ENCODE measurements around the gene POLR2M. TPM values are rescaled to one million over a fixed set of nuclear protein-coding genes. Genes with fewer than 3 reads are reported as not detected.

Gene POLR2M
- total and polyA plus RNA-seq, 2 donors (not counting 3 experiments of a cell fraction or from before 2014, with no cell fraction given): 38.4 to 42.5 TPM

DNA sequence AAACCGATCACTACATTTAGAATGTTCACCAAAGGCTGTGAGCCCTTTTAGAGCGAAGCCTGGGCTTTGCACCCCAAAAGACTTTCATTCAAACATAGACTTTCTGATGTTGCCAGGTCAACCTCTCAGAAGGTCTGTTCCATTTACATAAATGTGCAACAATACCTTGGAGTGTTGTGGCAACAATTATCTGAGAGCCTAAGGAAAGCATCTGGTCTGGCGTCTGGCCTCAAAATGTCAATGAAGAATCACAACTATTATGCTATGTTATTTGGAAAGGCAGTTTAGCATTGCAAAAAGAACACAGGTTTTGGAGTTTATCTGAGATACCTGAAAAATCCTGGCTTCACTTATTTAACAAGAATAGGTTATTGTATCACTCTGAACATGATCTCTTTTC lies 50.0 kb downstream of the POLR2M start:
- CTCF ChIA-PET: interaction anchor here (1.7 kb wide), 1 partner anchor 104 kb away, joined by 7 read pairs; no protein-coding TSS in a partner anchor

More for the DNA sequence above, 50.0 kb downstream of the POLR2M start:
- Histone ChIP-seq H3K4me1 (ENCODE audit: control insufficient read depth, extremely low read depth, insufficient read depth, low read length) (no peaks in the 10 kb centered on the region), H3K79me2 (ENCODE audit: control insufficient read depth, insufficient read depth, low read length) (no peaks in the 10 kb centered on the region), H3K4me2 (ENCODE audit: insufficient read depth, low read length) (no peak overlapping the region), H4K20me1 (replicated peaks; ENCODE audit: control insufficient read depth, extremely low read depth, insufficient read depth, low read length) (no peaks in the 10 kb centered on the region), H3K4me3 (replicated peaks in 1 of 3; ENCODE audit: insufficient read depth in 1 of 3, low read depth in 1 of 3, low read length in 3 of 3) (no peak overlapping the region), H3K36me3 (ENCODE audit: control insufficient read depth in 2 of 2, extremely low read depth in 1 of 2, insufficient read depth in 2 of 2, low read length in 2 of 2) (no peaks in the 10 kb centered on the region), H3K9me1 (replicated peaks; ENCODE audit: control insufficient read depth, extremely low read depth, insufficient read depth, low read length) (no peaks in the 10 kb centered on the region), H3K27me3 (ENCODE audit: control insufficient read depth in 2 of 2, insufficient read depth in 2 of 2, low read length in 2 of 2) (no peaks in the 10 kb centered on the region), H2AFZ (ENCODE audit: low read depth, low read length) (no peak overlapping the region), H3K9ac (replicated peaks; ENCODE audit: extremely low read depth, insufficient read depth, low read length) (no peak overlapping the region), H3K9me3 (replicated peaks; ENCODE audit: control insufficient read depth, insufficient read depth, low read length) (no peaks in the 10 kb centered on the region), H3K27ac (ENCODE audit: insufficient read depth, low read depth, low read length) (no peak overlapping the region)
- POLR2A ChIA-PET: no interaction called here
- DNase-seq (ENCODE audit: low read depth, low spot score): no peak
- BruUV-seq (replicated peaks): no TSS peak
- dilution Hi-C loops (cut with MboI; ENCODE audit: extremely low pct_ligation_motif_present, low sequenced_read_pairs): no loop called here
- intact Hi-C loops (cut with micrococcal nuclease): no loop called here
- FAIRE-seq: no peak
- TF ChIP-seq, protein P1, sequence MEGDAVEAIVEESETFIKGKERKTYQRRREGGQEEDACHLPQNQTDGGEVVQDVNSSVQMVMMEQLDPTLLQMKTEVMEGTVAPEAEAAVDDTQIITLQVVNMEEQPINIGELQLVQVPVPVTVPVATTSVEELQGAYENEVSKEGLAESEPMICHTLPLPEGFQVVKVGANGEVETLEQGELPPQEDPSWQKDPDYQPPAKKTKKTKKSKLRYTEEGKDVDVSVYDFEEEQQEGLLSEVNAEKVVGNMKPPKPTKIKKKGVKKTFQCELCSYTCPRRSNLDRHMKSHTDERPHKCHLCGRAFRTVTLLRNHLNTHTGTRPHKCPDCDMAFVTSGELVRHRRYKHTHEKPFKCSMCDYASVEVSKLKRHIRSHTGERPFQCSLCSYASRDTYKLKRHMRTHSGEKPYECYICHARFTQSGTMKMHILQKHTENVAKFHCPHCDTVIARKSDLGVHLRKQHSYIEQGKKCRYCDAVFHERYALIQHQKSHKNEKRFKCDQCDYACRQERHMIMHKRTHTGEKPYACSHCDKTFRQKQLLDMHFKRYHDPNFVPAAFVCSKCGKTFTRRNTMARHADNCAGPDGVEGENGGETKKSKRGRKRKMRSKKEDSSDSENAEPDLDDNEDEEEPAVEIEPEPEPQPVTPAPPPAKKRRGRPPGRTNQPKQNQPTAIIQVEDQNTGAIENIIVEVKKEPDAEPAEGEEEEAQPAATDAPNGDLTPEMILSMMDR (IDR thresholded peaks at IDR 0.05; ENCODE audit: extremely low read depth in 1 of 2, insufficient read depth in 1 of 2, low read depth in 1 of 2, low read length in 2 of 2): no peak
- TF ChIP-seq MYC (IDR thresholded peaks at IDR 0.05; ENCODE audit: low read depth, low read length): no peak
- TF ChIP-seq GATA2 (IDR thresholded peaks at IDR 0.05; ENCODE audit: insufficient read depth, insufficient read length, low read depth, low read length): no peak
- TF ChIP-seq POLR2AphosphoS5 (IDR thresholded peaks at IDR 0.05; ENCODE audit: insufficient read depth, low read depth, low read length): no peak
- TF ChIP-seq, protein P2, sequence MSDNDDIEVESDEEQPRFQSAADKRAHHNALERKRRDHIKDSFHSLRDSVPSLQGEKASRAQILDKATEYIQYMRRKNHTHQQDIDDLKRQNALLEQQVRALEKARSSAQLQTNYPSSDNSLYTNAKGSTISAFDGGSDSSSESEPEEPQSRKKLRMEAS (IDR thresholded peaks at IDR 0.05; ENCODE audit: insufficient read depth, insufficient read length): no peak
- no peak for TF ChIP-seq FOS (IDR thresholded peaks at IDR 0.05; ENCODE audit: borderline replicate concordance, insufficient read depth, low read length)
- no peak for TF ChIP-seq POLR2A (IDR thresholded peaks at IDR 0.05; ENCODE audit: low read depth, low read length)
